Measurements from ENCODE around the gene OR9A2. TPM values are rescaled to one million over a fixed set of nuclear protein-coding genes. Genes with fewer than 3 reads are reported as not detected.

Gene OR9A2
- total and polyA plus RNA-seq, 10 of the 15 experiments (the other 5 are each of a cell fraction or from before 2014, with no cell fraction given), result not detected

- WGBS (ENCODE audit: insufficient coverage, insufficient replicate concordance, low lambda C conversion rate, missing lambda C conversion rate), result 10% methylated on average over 3 of the region's 3 CpGs
- Histone ChIP-seq H3K27ac (ENCODE audit: control insufficient read depth, insufficient read depth) (no peak overlapping the region), H3K79me2 (ENCODE audit: control insufficient read depth, insufficient read depth, low read length) (no peaks in the 10 kb centered on the region), H3K9ac (ENCODE audit: control insufficient read depth, insufficient read depth, low read length) (no peak overlapping the region), H2AFZ (ENCODE audit: control insufficient read depth, low read depth, low read length) (no peak overlapping the region), H3K36me3 (ENCODE audit: control insufficient read depth in 2 of 2, insufficient read depth in 2 of 2, low read length in 1 of 2) (no peaks in the 10 kb centered on the region), H3K27me3 (replicated peaks in 1 of 2; ENCODE audit: control insufficient read depth in 2 of 2, insufficient read depth in 2 of 2, low read length in 1 of 2) (no peaks in the 10 kb centered on the region), H3K4me3 (no peak overlapping the region), H3K4me1 (ENCODE audit: control insufficient read depth, insufficient read depth, low read length) (no peaks in the 10 kb centered on the region), H3K4me2 (ENCODE audit: control insufficient read depth, insufficient read depth) (no peak overlapping the region), H4K20me1 (ENCODE audit: control insufficient read depth, insufficient read depth) (no peaks in the 10 kb centered on the region), H3K9me3 (replicated peaks; ENCODE audit: control insufficient read depth, insufficient read depth, low read length) (no peaks in the 10 kb centered on the region)
- in situ Hi-C loops (cut with MboI) (no loop called here), intact Hi-C loops (cut with micrococcal nuclease; ENCODE audit: unreplicated experiment) (no loop called here)
- POLR2A ChIA-PET, result no interaction called here
- SMC1A ChIA-PET (ENCODE audit: uncharacterized antibody, unreplicated experiment), result no interaction called here
- no peak for ATAC-seq
- FAIRE-seq, result no peak
- CTCF ChIA-PET, result no interaction called here
- RAD21 ChIA-PET (ENCODE audit: unreplicated experiment), result no interaction called here
- no peak for DNase-seq (ENCODE audit: low read depth, low spot score)
- BruUV-seq (replicated peaks), result no TSS peak
- TF ChIP-seq E2F4 (IDR thresholded peaks at IDR 0.05; ENCODE audit: low read depth, low read length) (no peak), GATAD2B (conservative IDR thresholded peaks at IDR 0.05; ENCODE audit: low read depth) (no peak), ZNF274 (IDR thresholded peaks at IDR 0.05; ENCODE audit: insufficient read depth, insufficient read length) (no peak), HSF1 (IDR thresholded peaks at IDR 0.05; ENCODE audit: low read depth, low read length) (no peak), BCLAF1 (IDR thresholded peaks at IDR 0.05) (no peak), REST (IDR thresholded peaks at IDR 0.05; ENCODE audit: low read depth, low read length) (no peak), IKZF2 (IDR thresholded peaks at IDR 0.05) (no peak), KLF5 (IDR thresholded peaks at IDR 0.05; ENCODE audit: partially characterized antibody) (no peak), PML (IDR thresholded peaks at IDR 0.05; ENCODE audit: low read length) (no peak), RAD21 (IDR thresholded peaks at IDR 0.05; ENCODE audit: insufficient read depth, low read depth, low read length) (no peak), YBX1 (IDR thresholded peaks at IDR 0.05) (no peak), SPI1 (IDR thresholded peaks at IDR 0.05; ENCODE audit: borderline replicate concordance, insufficient read depth, low read depth, low read length) (no peak), EP300 (IDR thresholded peaks at IDR 0.05; ENCODE audit: borderline replicate concordance in 1 of 2, control insufficient read depth in 1 of 2, low read depth in 2 of 2, low read length in 2 of 2) (no peak), ASH2L (IDR thresholded peaks at IDR 0.05; ENCODE audit: borderline replicate concordance, low read depth) (no peak)
These were observed 13.3 kb upstream of the OR9A2 start for GRCh38 chr7:143040209-143040715.
